Activated CD4-positive, alpha-beta T cell treated with anti-CD3 and anti-CD28 coated beads, Interleukin-2, amount 10 ng/mL, durations not matched to agents 7 days and 5 days (primary cell): ENCODE measurements around the gene NPHS1. TPM values are rescaled to one million over a fixed set of nuclear protein-coding genes. Genes with fewer than 3 reads are reported as not detected.
"Not testable (repeated sequence)": the region's sequence is repeated elsewhere in the genome, so short reads cannot be mapped to it uniquely, and the experiment has no call there.

Experiments
- CTCF ChIA-PET: fragments of 350-600 bp; sonication (Branson Sonifier 250); formaldehyde crosslinking; loops from one replicate; lab custom pipeline; 2021; ENCODE audit warnings: antibody characterized with exemption; lab: Charles Lee
- POLR2A ChIA-PET: fragments of 350-600 bp; sonication (Branson Sonifier 250); formaldehyde crosslinking; loops from one replicate; lab custom pipeline; 2021; ENCODE audit warnings: antibody characterized with exemption; lab: Charles Lee
- DNase-seq: peaks from one replicate; pipeline ENCODE4 v3.0.0-alpha.2; 2020
- H3K27ac Mint-ChIP-seq: one replicate; pipeline ENCODE4 v1.8.0; 2021; ENCODE audit warnings: mild to moderate bottlenecking, moderate library complexity, mixed read lengths
- H3K27me3 Mint-ChIP-seq: one replicate; pipeline ENCODE4 v1.8.0; 2021; ENCODE audit warnings: mixed read lengths
- H3K36me3 Mint-ChIP-seq: one replicate; pipeline ENCODE4 v1.8.0; 2021; ENCODE audit warnings: low read depth, mixed read lengths
- H3K4me1 Mint-ChIP-seq: one replicate; pipeline ENCODE4 v1.8.0; 2021; ENCODE audit warnings: mixed read lengths
- H3K4me3 Mint-ChIP-seq: one replicate; pipeline ENCODE4 v1.8.0; 2021; ENCODE audit warnings: mild to moderate bottlenecking, moderate library complexity, mixed read lengths
- H3K9me3 Mint-ChIP-seq: one replicate; pipeline ENCODE4 v1.8.0; 2021; ENCODE audit warnings: mixed read lengths
- total RNA-seq, 2 experiments: library from RNA; stranded (reverse); gene quantifications; one replicate each; pipeline ENCODE4 v1.2.3, GENCODE V29; 2021

Gene NPHS1
- total RNA-seq, 2 experiments from 2014 or later: not detected

- H3K4me3 Mint-ChIP-seq: no peak overlapping the region
- CTCF ChIA-PET: interaction anchor here (0.9 kb wide), 1 partner anchor 14 kb away, joined by 3 read pairs; no protein-coding TSS in a partner anchor
- no peaks in the 10 kb centered on the region for H3K4me1 Mint-ChIP-seq
- H3K27me3 Mint-ChIP-seq: no peaks in the 10 kb centered on the region
- DNase-seq: no peak
- no peak overlapping the region for H3K27ac Mint-ChIP-seq
- POLR2A ChIA-PET: no interaction called here
- H3K9me3 Mint-ChIP-seq: no peaks in the 10 kb centered on the region
- no peaks in the 10 kb centered on the region for H3K36me3 Mint-ChIP-seq
These were observed 39.0 kb downstream of the NPHS1 start for GRCh38 chr19:35813043-35813890.

GRCh38 chr19:35812220-35813042 lies 39.9 kb downstream of the NPHS1 start, which contains the start of gene PRODH2:
PRODH2 (minus strand) TSS chr19:35812845; CDS start chr19:35812805, 40 bp downstream.
- no peaks in the 10 kb centered on the region for H3K9me3 Mint-ChIP-seq
- no peaks in the 10 kb centered on the region for H3K36me3 Mint-ChIP-seq
- no peak for DNase-seq
- H3K4me1 Mint-ChIP-seq: no peaks in the 10 kb centered on the region
- ChIA-PET CTCF (no interaction called here), POLR2A (no interaction called here)
- no peak within 1 kb of the TSS for H3K27ac Mint-ChIP-seq
- no peaks in the 10 kb centered on the region for H3K27me3 Mint-ChIP-seq
- no peak within 1 kb of the TSS for H3K4me3 Mint-ChIP-seq

DNA sequence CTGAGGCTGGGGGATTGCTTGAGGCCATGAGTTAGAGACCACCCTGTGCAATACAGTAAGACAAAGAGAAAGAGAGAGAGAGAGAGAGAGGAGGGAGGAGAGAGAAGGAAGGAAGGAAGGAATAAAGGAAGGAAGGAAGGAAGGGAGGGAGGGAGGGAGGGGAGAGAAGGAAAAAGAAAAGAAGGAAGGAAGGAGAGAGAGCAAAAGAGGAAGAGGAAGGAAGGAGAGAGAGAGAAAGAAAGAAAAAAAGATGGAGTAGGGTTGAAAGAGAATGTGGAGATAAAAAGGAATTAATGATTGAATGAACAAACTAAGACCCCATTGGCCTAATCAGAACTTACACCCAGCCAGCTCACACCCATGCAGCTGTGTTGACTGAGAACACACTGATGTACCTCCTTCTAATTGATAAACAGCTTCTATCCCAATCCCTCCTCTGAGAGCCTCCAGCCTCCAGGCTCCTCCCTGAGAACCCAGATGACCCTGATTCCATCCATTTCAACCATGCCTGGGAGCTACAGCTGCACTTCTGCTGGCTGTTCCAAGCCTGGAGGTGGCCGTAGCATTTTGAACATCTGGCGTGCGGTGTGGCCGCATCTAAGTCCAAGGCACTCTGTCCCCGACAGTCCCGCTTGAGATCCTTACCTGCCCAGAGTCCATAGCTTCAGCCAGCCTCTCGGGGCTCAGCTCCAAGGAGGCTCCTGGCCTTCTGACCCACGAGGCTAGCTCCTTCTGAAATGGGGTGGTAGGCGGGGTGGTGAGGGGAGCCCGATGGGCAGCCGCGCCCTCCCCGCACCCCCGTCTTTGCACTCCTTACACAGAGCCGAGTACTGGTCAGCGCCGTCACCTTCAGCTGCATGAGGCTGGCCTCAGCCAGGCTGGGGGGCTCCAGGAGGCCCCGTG lies 40.7 kb downstream of the NPHS1 start:
- Mint-ChIP-seq H3K27ac (no peak overlapping the region), H3K4me3 (no peak overlapping the region), H3K9me3 (no peaks in the 10 kb centered on the region), H3K4me1 (no peaks in the 10 kb centered on the region), H3K36me3 (no peaks in the 10 kb centered on the region), H3K27me3 (no peaks in the 10 kb centered on the region)
- ChIA-PET CTCF (no interaction called here), POLR2A (no interaction called here)
- no peak for DNase-seq

GRCh38 chr19:35807633-35808032 lies 44.7 kb downstream of the NPHS1 start:
- no peak for DNase-seq
- Mint-ChIP-seq H3K9me3 (no peaks in the 10 kb centered on the region), H3K4me1 (peaks cover 9% of the 10 kb centered on the region), H3K36me3 (no peaks in the 10 kb centered on the region), H3K27ac (no peak overlapping the region), H3K4me3 (no peak overlapping the region), H3K27me3 (no peaks in the 10 kb centered on the region)
- POLR2A ChIA-PET: no interaction called here
- CTCF ChIA-PET: interaction anchor here (0.6 to 1.4 kb wide), 2 partner anchors 12 to 114 kb away, joined by 4 to 5 read pairs; no protein-coding TSS in a partner anchor

- H3K27me3 Mint-ChIP-seq: no peaks in the 10 kb centered on the region
- H3K36me3 Mint-ChIP-seq: no peaks in the 10 kb centered on the region
- CTCF ChIA-PET: interaction anchor here (1.4 kb wide), 1 partner anchor 13 kb away, joined by 5 read pairs; no protein-coding TSS in a partner anchor
- POLR2A ChIA-PET: no interaction called here
- no peak for DNase-seq
- no peak overlapping the region for H3K4me3 Mint-ChIP-seq
- peaks cover 9% of the 10 kb centered on the region for H3K4me1 Mint-ChIP-seq
- H3K9me3 Mint-ChIP-seq: no peaks in the 10 kb centered on the region
- H3K27ac Mint-ChIP-seq: no peak overlapping the region
These were observed 45.7 kb downstream of the NPHS1 start for GRCh38 chr19:35806597-35806996.

- Mint-ChIP-seq H3K27me3 (no peaks in the 10 kb centered on the region), H3K4me1 (peaks cover 9% of the 10 kb centered on the region), H3K4me3 (no peak overlapping the region), H3K9me3 (no peaks in the 10 kb centered on the region), H3K36me3 (no peaks in the 10 kb centered on the region), H3K27ac (no peak overlapping the region)
- no peak for DNase-seq
- CTCF ChIA-PET: no interaction called here
- POLR2A ChIA-PET: no interaction called here
These were observed 46.7 kb downstream of the NPHS1 start for GRCh38 chr19:35805526-35806102.

GRCh38 chr19:35801828-35802227 lies 50.5 kb downstream of the NPHS1 start:
- Mint-ChIP-seq H3K9me3 (no peaks in the 10 kb centered on the region), H3K36me3 (no peaks in the 10 kb centered on the region), H3K4me3 (no peak overlapping the region), H3K4me1 (peaks cover 10% of the 10 kb centered on the region), H3K27me3 (peaks cover 16% of the 10 kb centered on the region), H3K27ac (no peak overlapping the region)
- POLR2A ChIA-PET: no interaction called here
- no peak for DNase-seq
- CTCF ChIA-PET: no interaction called here

GRCh38 chr19:35797663-35798062 lies 54.6 kb downstream of the NPHS1 start:
- Mint-ChIP-seq H3K4me3 (no peak overlapping the region), H3K27me3 (peaks cover 27% of the 10 kb centered on the region), H3K9me3 (no peaks in the 10 kb centered on the region), H3K27ac (no peak overlapping the region), H3K36me3 (no peaks in the 10 kb centered on the region), H3K4me1 (peaks cover 2% of the 10 kb centered on the region)
- CTCF ChIA-PET: interaction anchor here (0.6 to 0.9 kb wide), 2 partner anchors 50 to 145 kb away, joined by 3 to 5 read pairs; no protein-coding TSS in a partner anchor
- no peak for DNase-seq
- POLR2A ChIA-PET: no interaction called here

DNA sequence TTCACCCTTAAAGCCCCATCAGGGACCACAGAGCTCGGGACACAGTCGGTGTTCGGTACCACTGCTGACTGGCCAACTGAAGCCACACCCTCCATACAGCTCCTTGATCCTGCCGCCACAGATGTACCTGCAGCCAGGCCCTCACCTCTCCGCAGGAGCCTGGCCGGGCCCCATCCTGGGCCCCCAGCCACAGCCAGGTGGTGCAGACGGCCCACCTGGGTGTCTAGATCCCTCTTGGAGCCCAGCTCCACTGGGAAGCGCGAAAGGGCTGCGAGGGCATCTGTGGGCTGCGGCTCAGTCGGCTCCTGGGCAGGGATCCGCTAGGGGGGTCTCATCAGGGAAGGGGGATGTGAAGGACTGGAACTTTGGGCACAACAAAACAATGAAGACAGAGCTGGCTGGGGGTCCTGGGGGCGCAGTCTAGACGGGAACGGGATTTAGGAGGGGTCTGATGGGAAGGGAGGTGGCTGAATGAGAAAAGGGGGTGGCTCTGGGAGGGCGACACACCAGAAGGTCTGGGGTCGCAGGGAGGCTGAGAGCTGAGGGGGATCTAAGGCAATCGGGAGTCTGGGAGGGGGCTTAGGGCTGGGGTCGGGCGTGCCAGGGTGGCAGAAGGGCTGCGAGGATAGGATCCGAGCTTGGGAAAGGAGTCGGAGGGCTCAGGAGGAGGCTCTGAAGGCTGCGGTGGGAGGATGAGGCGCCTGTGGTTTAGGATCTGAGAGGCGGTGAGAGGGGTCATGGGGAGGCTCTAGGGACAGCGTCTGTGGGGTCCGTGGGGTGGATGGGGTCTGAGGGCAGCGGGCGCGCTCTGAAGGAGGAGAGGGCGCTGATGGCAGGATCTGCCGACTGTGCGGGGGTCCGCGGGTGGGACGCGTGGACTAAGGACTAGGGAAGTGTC lies 55.4 kb downstream of the NPHS1 start:
- Mint-ChIP-seq H3K27me3 (peaks cover 27% of the 10 kb centered on the region), H3K4me1 (peaks cover 2% of the 10 kb centered on the region), H3K9me3 (no peaks in the 10 kb centered on the region), H3K36me3 (no peaks in the 10 kb centered on the region), H3K4me3 (no peak overlapping the region), H3K27ac (no peak overlapping the region)
- POLR2A ChIA-PET: no interaction called here
- DNase-seq: no peak
- CTCF ChIA-PET: interaction anchor here (0.6 kb wide), 2 partner anchors 144 to 193 kb away, joined by 3 read pairs; no protein-coding TSS in a partner anchor

DNA sequence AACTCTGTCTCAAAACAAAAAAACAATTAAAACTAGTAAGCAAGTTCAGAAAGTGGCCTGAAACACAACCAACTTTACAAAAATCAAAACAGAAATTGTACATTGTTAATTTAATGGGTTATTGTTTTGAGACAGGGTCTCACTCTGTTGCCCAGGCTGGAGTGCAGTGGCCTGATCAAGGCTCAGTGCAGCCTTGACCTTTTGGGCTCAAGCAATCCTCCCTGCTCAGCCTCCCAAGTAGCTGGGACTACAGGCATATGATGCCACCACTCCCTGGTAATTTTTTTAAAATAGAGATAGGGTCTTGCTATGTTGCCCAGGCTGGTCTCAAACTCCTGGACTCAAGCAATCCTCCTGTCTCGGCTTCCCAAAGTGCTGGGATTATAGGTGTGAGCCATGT lies 56.7 kb downstream of the NPHS1 start:
- DNase-seq: not testable (repeated sequence)

GRCh38 chr19:35793381-35794165 lies 58.7 kb downstream of the NPHS1 start:
- Mint-ChIP-seq H3K4me1 (peaks cover 2% of the 10 kb centered on the region), H3K27ac (no peak overlapping the region), H3K27me3 (peaks cover 24% of the 10 kb centered on the region), H3K36me3 (no peaks in the 10 kb centered on the region), H3K9me3 (no peaks in the 10 kb centered on the region), H3K4me3 (no peak overlapping the region)
- ChIA-PET POLR2A (no interaction called here), CTCF (no interaction called here)
- DNase-seq: no peak

More for the DNA sequence above, 56.7 kb downstream of the NPHS1 start:
- H3K4me3 Mint-ChIP-seq, POLR2A ChIA-PET, H3K27ac Mint-ChIP-seq, H3K36me3 Mint-ChIP-seq, H3K9me3 Mint-ChIP-seq, CTCF ChIA-PET, H3K4me1 Mint-ChIP-seq: not testable (repeated sequence)
- peaks cover 27% of the 10 kb centered on the region for H3K27me3 Mint-ChIP-seq
